NT2/D1 (cell line): ENCODE results near the gene BCKDK.
"Not testable (repeated sequence)": the region's sequence is repeated elsewhere in the genome, so short reads cannot be mapped to it uniquely, and the experiment has no call there.

Experiments used
- DNase-seq: peaks from one replicate; pipeline ENCODE4 v3.0.0-alpha.2; 2011; ENCODE audit warnings: low read depth, low spot score
- H3K27me3 ChIP-seq: 2 replicates; pipeline ENCODE4 v1.6.0; 2011; ENCODE audit warnings: mild to moderate bottlenecking; ENCODE audit not compliant: insufficient read length, insufficient read depth
- H3K36me3 ChIP-seq: 2 replicates; pipeline ENCODE4 v1.6.1; 2011; ENCODE audit warnings: mild to moderate bottlenecking, low read length, mixed read lengths; ENCODE audit not compliant: insufficient read depth, insufficient read length
- H3K4me1 ChIP-seq: 2 replicates; pipeline ENCODE4 v1.5.1; 2011; ENCODE audit not compliant: insufficient read depth, insufficient read length
- H3K4me3 ChIP-seq: 2 replicates; pipeline ENCODE4 v1.5.1; 2011; ENCODE audit warnings: low read depth; ENCODE audit not compliant: insufficient read length
- H3K9ac ChIP-seq: 2 replicates; pipeline ENCODE4 v1.6.0; 2011; ENCODE audit warnings: low read depth; ENCODE audit not compliant: insufficient read length
- H3K9me3 ChIP-seq: 2 replicates; pipeline ENCODE4 v1.5.1; 2011; ENCODE audit warnings: mild to moderate bottlenecking, low read length; ENCODE audit not compliant: insufficient read depth
- SUZ12 ChIP-seq: IDR thresholded peaks from 2 replicates; pipeline ENCODE4 v1.6.1; 2011; ENCODE audit not compliant: insufficient read length, insufficient read depth; ENCODE audit errors: extremely low read depth
- YY1 ChIP-seq: IDR thresholded peaks from 2 replicates; pipeline ENCODE4 v1.6.1; 2011; ENCODE audit not compliant: insufficient read length, insufficient read depth
- ZNF274 ChIP-seq: IDR thresholded peaks from 2 replicates; pipeline ENCODE4 v1.6.1; 2011; ENCODE audit warnings: mild to moderate bottlenecking, low read depth, low read length

Gene BCKDK

GRCh38 chr16:31148896-31149295, 40.7 kb downstream of the BCKDK start:
- Histone ChIP-seq H3K36me3 (no peaks in the 10 kb centered on the region), H3K4me3 (no peak overlapping the region), H3K9me3 (no peaks in the 10 kb centered on the region), H3K4me1 (peaks cover 15% of the 10 kb centered on the region), H3K27me3 (peaks cover 9% of the 10 kb centered on the region), H3K9ac (no peak overlapping the region)
- no peak for DNase-seq
- TF ChIP-seq YY1 (no peak), SUZ12 (no peak)

GRCh38 chr16:31149332-31149731, 41.1 kb downstream of the BCKDK start:
- no peak overlapping the region for H3K9ac ChIP-seq
- H3K4me3 ChIP-seq = no peak overlapping the region
- peaks cover 9% of the 10 kb centered on the region for H3K27me3 ChIP-seq
- DNase-seq = no peak
- H3K36me3 ChIP-seq = no peaks in the 10 kb centered on the region
- no peaks in the 10 kb centered on the region for H3K9me3 ChIP-seq
- TF ChIP-seq SUZ12 = no peak
- no peak for TF ChIP-seq ZNF274
- no peak for TF ChIP-seq YY1
- H3K4me1 ChIP-seq = peaks cover 15% of the 10 kb centered on the region

- no peak for DNase-seq
- TF ChIP-seq SUZ12 (no peak), ZNF274 (no peak), YY1 (no peak)
- Histone ChIP-seq H3K36me3 (no peaks in the 10 kb centered on the region), H3K4me1 (peaks cover 15% of the 10 kb centered on the region), H3K9me3 (no peaks in the 10 kb centered on the region), H3K9ac (no peak within 1 kb of the TSS), H3K27me3 (peaks cover 9% of the 10 kb centered on the region), H3K4me3 (no peak within 1 kb of the TSS)
Observed at GRCh38 chr16:31149894-31150890, 42.0 kb downstream of the BCKDK start, which contains the start of gene PRSS36. Gene PRSS36 (minus strand): TSS chr16:31150066. CDS start chr16:31150035, 31 bp downstream.

- not testable (repeated sequence) for H3K36me3 ChIP-seq, DNase-seq, H3K27me3 ChIP-seq, H3K9ac ChIP-seq, H3K9me3 ChIP-seq, H3K4me3 ChIP-seq
- peaks cover 15% of the 10 kb centered on the region for H3K4me1 ChIP-seq
Observed at GRCh38 chr16:31150976-31151375, 42.8 kb downstream of the BCKDK start.

GRCh38 chr16:31157136-31157535, 49.0 kb downstream of the BCKDK start:
- H3K9me3 ChIP-seq = no peaks in the 10 kb centered on the region
- H3K9ac ChIP-seq = no peak overlapping the region
- H3K36me3 ChIP-seq = no peaks in the 10 kb centered on the region
- DNase-seq = no peak
- H3K4me3 ChIP-seq = no peak overlapping the region
- no peaks in the 10 kb centered on the region for H3K27me3 ChIP-seq
- TF ChIP-seq ZNF274 (no peak), SUZ12 (no peak), YY1 (no peak)
- H3K4me1 ChIP-seq = no peaks in the 10 kb centered on the region
